GM18505 (cell line): Measurements from ENCODE around the gene DNASE1L3.

ENCODE experiments used
- ATAC-seq: cut with Tn5 transposase; IDR thresholded peaks from one replicate; pipeline ENCODE4 v1.9.1; 2021; ENCODE audit not compliant: unreplicated experiment
- POLR2A ChIP-seq: IDR thresholded peaks from 4 replicates; pipeline ENCODE4 v1.6.1; 2011; ENCODE audit warnings: borderline replicate concordance; ENCODE audit not compliant: insufficient read depth, insufficient read length; ENCODE audit errors: extremely low read depth

The DNASE1L3 gene

GRCh38 chr3:58198804-58199203 is 12.0 kb downstream of the DNASE1L3 start:
- no peak for ATAC-seq
- TF ChIP-seq POLR2A = no peak

- no peak for ATAC-seq
- no peak for TF ChIP-seq POLR2A
Observed at GRCh38 chr3:58198362-58198761, 12.4 kb downstream of the DNASE1L3 start.

GRCh38 chr3:58197588-58197987 is 13.2 kb downstream of the DNASE1L3 start:
- ATAC-seq = no peak
- TF ChIP-seq POLR2A = no peak

GRCh38 chr3:58193682-58194407 is 16.9 kb downstream of the DNASE1L3 start:
- no peak for TF ChIP-seq POLR2A
- ATAC-seq = no peak

- ATAC-seq = no peak
- no peak for TF ChIP-seq POLR2A
Observed at GRCh38 chr3:58192069-58192468, 18.7 kb downstream of the DNASE1L3 start.

GRCh38 chr3:58191361-58191991 is 19.3 kb downstream of the DNASE1L3 start:
- TF ChIP-seq POLR2A = no peak
- no peak for ATAC-seq

GRCh38 chr3:58190882-58191281 is 19.9 kb downstream of the DNASE1L3 start:
- no peak for ATAC-seq
- no peak for TF ChIP-seq POLR2A

GRCh38 chr3:58190291-58190690 is 20.5 kb downstream of the DNASE1L3 start:
- ATAC-seq = no peak
- no peak for TF ChIP-seq POLR2A

GRCh38 chr3:58189691-58190090 is 21.1 kb downstream of the DNASE1L3 start:
- no peak for ATAC-seq
- TF ChIP-seq POLR2A = no peak

- ATAC-seq = no peak
- TF ChIP-seq POLR2A = no peak
Observed at GRCh38 chr3:58188921-58189451, 21.8 kb downstream of the DNASE1L3 start.

GRCh38 chr3:58188173-58188564 is 22.6 kb downstream of the DNASE1L3 start:
- no peak for TF ChIP-seq POLR2A
- ATAC-seq = no peak

- ATAC-seq = no peak
- no peak for TF ChIP-seq POLR2A
Observed at GRCh38 chr3:58184982-58185360, 25.8 kb downstream of the DNASE1L3 start.

GRCh38 chr3:58184309-58184981 is 26.3 kb downstream of the DNASE1L3 start:
- no peak for TF ChIP-seq POLR2A
- no peak for ATAC-seq

- no peak for TF ChIP-seq POLR2A
- no peak for ATAC-seq
Observed at GRCh38 chr3:58183891-58184290, 26.9 kb downstream of the DNASE1L3 start.

GRCh38 chr3:58183221-58183620 is 27.6 kb downstream of the DNASE1L3 start:
- no peak for ATAC-seq
- TF ChIP-seq POLR2A = no peak
